ENCODE measurements around the gene PLA2G1B. TPM values are rescaled to one million over a fixed set of nuclear protein-coding genes. Genes with fewer than 3 reads are reported as not detected.

Gene PLA2G1B
- total and polyA plus RNA-seq, 4 donors: 6.5 to 193 (median 29.1) TPM

DNA sequence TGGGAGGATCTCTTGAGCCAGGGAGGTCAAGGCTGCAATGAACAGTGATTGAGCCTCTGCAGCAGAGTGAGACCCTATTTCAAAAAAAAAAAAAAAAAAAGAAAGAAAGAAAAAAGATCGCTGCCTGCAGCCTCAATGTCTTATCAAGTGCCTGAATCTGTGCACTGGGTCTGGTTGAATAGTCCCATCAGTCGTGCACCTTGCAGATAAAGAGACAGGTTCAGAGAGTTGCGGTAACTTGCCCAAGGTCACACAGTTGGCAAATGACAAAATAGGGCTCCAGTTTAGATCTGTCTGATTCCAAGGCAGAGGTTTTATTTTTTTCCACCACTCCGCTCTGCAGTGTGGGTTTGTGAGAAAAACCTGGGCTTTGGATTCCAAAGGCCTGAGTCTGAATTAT is 649 bp upstream of the PLA2G1B start:
- DNase-seq (no peak), ATAC-seq (ENCODE audit: insufficient read depth, low FRiP score) (no peak)
- no peaks in the 10 kb centered on the region for H3K27me3 ChIP-seq (ENCODE audit: control insufficient read depth in 3 of 3, insufficient read depth in 3 of 3, low read length in 2 of 3)
- H3K9ac ChIP-seq (ENCODE audit: insufficient read depth in 1 of 2, low read length in 2 of 2): no peak overlapping the region
- WGBS, 2 donors: 81 to 86% methylated on average over 4 of the region's 4 CpGs
- no peaks in the 10 kb centered on the region for H3K36me3 ChIP-seq (ENCODE audit: control insufficient read depth in 4 of 4, insufficient read depth in 4 of 4, low read length in 4 of 4)
- H3K4me3 ChIP-seq: no peak overlapping the region
- no peaks in the 10 kb centered on the region for H3K9me3 ChIP-seq (ENCODE audit: control insufficient read depth in 4 of 4, insufficient read depth in 3 of 4, low read length in 3 of 4)
- H3K27ac ChIP-seq (ENCODE audit: low read depth in 1 of 2, low read length in 1 of 2): no peak overlapping the region
- TF ChIP-seq, protein P1, sequence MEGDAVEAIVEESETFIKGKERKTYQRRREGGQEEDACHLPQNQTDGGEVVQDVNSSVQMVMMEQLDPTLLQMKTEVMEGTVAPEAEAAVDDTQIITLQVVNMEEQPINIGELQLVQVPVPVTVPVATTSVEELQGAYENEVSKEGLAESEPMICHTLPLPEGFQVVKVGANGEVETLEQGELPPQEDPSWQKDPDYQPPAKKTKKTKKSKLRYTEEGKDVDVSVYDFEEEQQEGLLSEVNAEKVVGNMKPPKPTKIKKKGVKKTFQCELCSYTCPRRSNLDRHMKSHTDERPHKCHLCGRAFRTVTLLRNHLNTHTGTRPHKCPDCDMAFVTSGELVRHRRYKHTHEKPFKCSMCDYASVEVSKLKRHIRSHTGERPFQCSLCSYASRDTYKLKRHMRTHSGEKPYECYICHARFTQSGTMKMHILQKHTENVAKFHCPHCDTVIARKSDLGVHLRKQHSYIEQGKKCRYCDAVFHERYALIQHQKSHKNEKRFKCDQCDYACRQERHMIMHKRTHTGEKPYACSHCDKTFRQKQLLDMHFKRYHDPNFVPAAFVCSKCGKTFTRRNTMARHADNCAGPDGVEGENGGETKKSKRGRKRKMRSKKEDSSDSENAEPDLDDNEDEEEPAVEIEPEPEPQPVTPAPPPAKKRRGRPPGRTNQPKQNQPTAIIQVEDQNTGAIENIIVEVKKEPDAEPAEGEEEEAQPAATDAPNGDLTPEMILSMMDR (IDR thresholded peaks at IDR 0.05; ENCODE audit: control extremely low read depth, extremely low read depth): no peak
- H3K4me1 ChIP-seq (ENCODE audit: control insufficient read depth in 5 of 5, insufficient read depth in 5 of 5, low read length in 5 of 5): peaks cover 0 to 4% (median 0%) of the 10 kb centered on the region in 5 donors

DNA sequence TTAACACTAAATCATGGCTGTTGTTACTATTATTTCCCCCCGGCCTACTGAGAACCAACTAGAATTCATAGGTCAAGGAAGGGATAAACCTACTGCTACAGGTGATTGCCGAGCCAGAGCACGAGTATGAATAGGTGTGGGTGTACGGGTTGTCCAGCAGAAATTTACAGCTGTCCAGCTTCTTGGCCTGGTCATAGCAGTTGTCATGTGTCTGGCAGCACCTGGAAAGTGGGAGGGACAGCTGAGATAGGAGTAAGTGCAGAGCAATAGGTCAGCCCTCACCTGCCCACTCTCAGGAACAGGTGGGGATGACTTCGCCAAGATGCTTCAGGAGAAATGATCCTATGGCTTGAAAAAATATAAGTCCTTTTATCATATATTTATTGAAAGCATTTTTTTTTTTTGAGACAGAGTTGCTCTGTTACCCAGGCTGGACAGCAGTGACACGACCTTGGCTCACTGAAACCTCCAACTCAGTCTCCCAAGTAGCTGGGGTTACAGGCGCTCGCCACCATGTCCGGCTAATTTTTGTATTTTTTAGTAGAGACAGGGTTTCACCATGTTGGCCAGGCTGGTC is 2.6 kb downstream of the PLA2G1B start:
- Histone ChIP-seq H3K9ac (ENCODE audit: insufficient read depth in 1 of 2, low read length in 2 of 2) (no peak overlapping the region), H3K9me3 (ENCODE audit: control insufficient read depth in 4 of 4, insufficient read depth in 3 of 4, low read length in 3 of 4) (no peaks in the 10 kb centered on the region), H3K4me3 (no peak overlapping the region), H3K27me3 (ENCODE audit: control insufficient read depth in 3 of 3, insufficient read depth in 3 of 3, low read length in 2 of 3) (no peaks in the 10 kb centered on the region), H3K27ac (ENCODE audit: low read depth in 1 of 2, low read length in 1 of 2) (no peak overlapping the region), H3K4me1 (ENCODE audit: control insufficient read depth in 5 of 5, insufficient read depth in 5 of 5, low read length in 5 of 5) (peaks cover 0 to 4% (median 0%) of the 10 kb centered on the region in 5 donors), H3K36me3 (ENCODE audit: control insufficient read depth in 4 of 4, insufficient read depth in 4 of 4, low read length in 4 of 4) (no peaks in the 10 kb centered on the region)
- TF ChIP-seq, protein P1 (IDR thresholded peaks at IDR 0.05; ENCODE audit: control extremely low read depth, extremely low read depth): no peak
- DNase-seq: no peak
- no peak for ATAC-seq (ENCODE audit: insufficient read depth, low FRiP score)
- WGBS, 2 donors: 63 to 81% methylated on average over 9 of the region's 9 CpGs

DNA sequence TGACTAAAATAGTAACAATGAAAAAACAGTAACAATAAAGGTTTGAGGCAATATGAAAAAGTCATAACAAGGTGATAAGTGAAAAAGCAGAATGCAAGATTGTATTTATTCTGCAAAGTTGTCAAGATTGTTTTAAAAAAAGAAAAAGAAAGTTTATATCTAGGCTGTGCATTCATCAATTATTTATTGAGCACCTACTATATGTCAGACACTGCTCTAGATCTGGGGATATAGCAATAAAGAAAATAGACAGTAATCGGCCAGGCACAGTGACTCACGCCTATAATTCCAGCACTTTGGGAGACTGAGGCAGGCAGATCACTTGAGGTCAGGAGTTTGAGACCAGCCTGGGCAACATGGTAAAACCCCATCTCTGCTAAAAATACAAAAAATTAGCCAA is 3.8 kb downstream of the PLA2G1B start:
- WGBS, 2 donors: 96 to 97% methylated on average over 2 of the region's 2 CpGs
- H3K27ac ChIP-seq (ENCODE audit: low read depth in 1 of 2, low read length in 1 of 2): no peak overlapping the region
- H3K27me3 ChIP-seq (ENCODE audit: control insufficient read depth in 3 of 3, insufficient read depth in 3 of 3, low read length in 2 of 3): no peaks in the 10 kb centered on the region
- peaks cover 0 to 4% (median 0%) of the 10 kb centered on the region in 5 donors for H3K4me1 ChIP-seq (ENCODE audit: control insufficient read depth in 5 of 5, insufficient read depth in 5 of 5, low read length in 5 of 5)
- H3K36me3 ChIP-seq (ENCODE audit: control insufficient read depth in 4 of 4, insufficient read depth in 4 of 4, low read length in 4 of 4): no peaks in the 10 kb centered on the region
- no peak for DNase-seq
- H3K9ac ChIP-seq (ENCODE audit: insufficient read depth in 1 of 2, low read length in 2 of 2): no peak overlapping the region
- no peak overlapping the region for H3K4me3 ChIP-seq
- TF ChIP-seq, protein P1 (IDR thresholded peaks at IDR 0.05; ENCODE audit: control extremely low read depth, extremely low read depth): no peak
- ATAC-seq (ENCODE audit: insufficient read depth, low FRiP score): no peak
- H3K9me3 ChIP-seq (ENCODE audit: control insufficient read depth in 4 of 4, insufficient read depth in 3 of 4, low read length in 3 of 4): no peaks in the 10 kb centered on the region

Data from lung (tissue), 12 donors.